Panc1 (cell line): ENCODE measurements around the gene LEFTY2. TPM values are rescaled to one million over a fixed set of nuclear protein-coding genes. Genes with fewer than 3 reads are reported as not detected.
A peak's percentile ranks its signal among the peaks of the same experiment; 100 is the strongest.

Experiments used
- ATAC-seq: fragments of 200-7000 bp; cut with Tn5 transposase; 2 replicates; pipeline ENCODE4 v1.9.1; 2020; ENCODE audit warnings: mild to moderate bottlenecking, moderate library complexity
- BruUV-seq: library from RNA; stranded (reverse); fragments of 400-500 nt; replicated peaks from 2 replicates; lab custom pipeline; 2021; lab: Mats Ljungman, UMichigan
- CTCF ChIA-PET: fragments of 300-600 bp; sonication (Branson Sonifier 250); formaldehyde crosslinking; loops from one replicate; lab custom pipeline; 2022; ENCODE audit warnings: antibody characterized with exemption; lab: Charles Lee
- POLR2A ChIA-PET: fragments of 300-600 bp; sonication (Branson Sonifier 250); formaldehyde crosslinking; loops from one replicate; lab custom pipeline; 2022; ENCODE audit warnings: antibody characterized with exemption; lab: Charles Lee
- DNase-seq: peaks from one replicate; pipeline ENCODE4 v3.0.0-alpha.2; 2010; ENCODE audit warnings: low read depth, low spot score
- H3K27ac ChIP-seq: 2 replicates; pipeline ENCODE4 v1.5.1; 2011; ENCODE audit warnings: mild to moderate bottlenecking, low read length, inconsistent platforms
- H3K27me3 ChIP-seq: fragments of 200-500 bp; sonication (Bioruptor generic); 2 replicates; pipeline ENCODE4 v1.6.0; 2014; ENCODE audit warnings: low read length, inconsistent platforms; ENCODE audit not compliant: control insufficient read depth, insufficient read depth
- H3K36me3 ChIP-seq: fragments of 200-500 bp; sonication (Bioruptor generic); 2 replicates; pipeline ENCODE4 v1.5.1; 2014; ENCODE audit warnings: inconsistent platforms, mild to moderate bottlenecking, low read length, moderate library complexity; ENCODE audit not compliant: control insufficient read depth, insufficient read depth
- H3K4me1 ChIP-seq: 2 replicates; pipeline ENCODE4 v1.5.1; 2011; ENCODE audit warnings: inconsistent platforms, mild to moderate bottlenecking, low read length, moderate library complexity; ENCODE audit not compliant: control insufficient read depth, insufficient read depth
- H3K4me3 ChIP-seq, 2 experiments: 2 replicates each; pipeline ENCODE4 v1.5.1; 2011 to 2012; ENCODE audit warnings: low read depth in 2 of 2, low read length in 2 of 2, mild to moderate bottlenecking in 2 of 2, inconsistent platforms in 1 of 2, moderate library complexity in 1 of 2
- H3K9me3 ChIP-seq: fragments of 200-500 bp; sonication (Bioruptor generic); 2 replicates; pipeline ENCODE4 v1.5.1; 2014; ENCODE audit warnings: low read depth, mild to moderate bottlenecking, inconsistent platforms, low read length, moderate library complexity; ENCODE audit not compliant: control insufficient read depth, insufficient read depth
- POLR2AphosphoS5 ChIP-seq: IDR thresholded peaks from 2 replicates; pipeline ENCODE4 v1.6.1; 2012; ENCODE audit warnings: mild to moderate bottlenecking, low read depth, low read length, moderate library complexity
- SIN3A ChIP-seq: IDR thresholded peaks from 2 replicates; pipeline ENCODE4 v1.6.1; 2012; ENCODE audit warnings: low read depth, mild to moderate bottlenecking, low read length, moderate library complexity, borderline replicate concordance; ENCODE audit not compliant: insufficient read depth
- TCF7L2 ChIP-seq: IDR thresholded peaks from 2 replicates; pipeline ENCODE4 v1.6.1; 2011; ENCODE audit warnings: mild to moderate bottlenecking, low read depth, low read length, inconsistent platforms
- in situ Hi-C: cut with HindIII; loops from 2 replicates; pipeline ENCODE4 v1.10.0; 2016; ENCODE audit warnings: low sequenced_read_pairs, low pct_unique_long_range_greater_than_20kb
- intact Hi-C: fragments of 100-400 bp; cut with micrococcal nuclease; formaldehyde crosslinking; loops from one replicate; pipeline ENCODE4 v1.10.0; 2022; ENCODE audit not compliant: unreplicated experiment
- total RNA-seq: library from RNA; stranded (reverse); gene quantifications from one replicate; pipeline ENCODE4 v1.2.1, GENCODE V29; 2021; ENCODE audit not compliant: unreplicated experiment
- TF ChIP-seq, protein P1 (sequence below), 2 experiments: IDR thresholded peaks; 2 replicates each; pipeline ENCODE4 v1.6.1; 2011 to 2012; ENCODE audit warnings: low read depth in 2 of 2, control low read depth in 1 of 2, low read length in 1 of 2, mild to moderate bottlenecking in 1 of 2, moderate library complexity in 1 of 2; ENCODE audit not compliant: insufficient read depth in 1 of 2
- TF ChIP-seq, protein P2 (sequence below): fragments of 450-650 bp; IDR thresholded peaks from 2 replicates; pipeline ENCODE4 v1.5.1; 2017; ENCODE audit warnings: mild to moderate bottlenecking

The LEFTY2 gene
- total RNA-seq, 1 experiment from 2014 or later: not detected

DNA sequence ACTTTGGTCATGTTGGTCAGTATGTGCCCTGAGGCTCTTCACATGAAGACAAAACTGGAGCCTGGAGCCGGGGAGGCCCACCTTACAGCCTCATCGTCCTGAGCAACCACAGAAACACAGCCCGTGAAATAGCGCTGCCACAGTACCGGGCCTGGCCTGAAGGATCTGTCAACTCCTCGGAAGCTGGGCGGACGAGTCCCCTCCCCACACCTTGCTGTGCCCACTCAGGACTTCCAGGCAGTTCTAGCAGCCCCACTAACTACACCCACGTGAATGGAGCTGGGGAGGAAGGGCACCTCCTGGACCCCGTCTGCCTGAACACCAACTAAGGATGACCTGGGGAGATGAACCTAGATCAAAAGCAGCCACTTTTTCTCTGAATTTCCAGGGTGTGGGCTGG is 33.4 kb upstream of the LEFTY2 start:
- H3K36me3 ChIP-seq: no peaks in the 10 kb centered on the region
- intact Hi-C loops: loop anchor here (10.0 kb wide), 1 partner anchor 60 kb away; no protein-coding TSS in a partner anchor
- in situ Hi-C loops: no loop called here
- CTCF ChIA-PET: no interaction called here
- DNase-seq (no peak), ATAC-seq (no peak)
- no peak overlapping the region for H3K4me3 ChIP-seq
- TF ChIP-seq POLR2AphosphoS5 (no peak), SIN3A (no peak), TCF7L2 (no peak)
- TF ChIP-seq, protein P1, sequence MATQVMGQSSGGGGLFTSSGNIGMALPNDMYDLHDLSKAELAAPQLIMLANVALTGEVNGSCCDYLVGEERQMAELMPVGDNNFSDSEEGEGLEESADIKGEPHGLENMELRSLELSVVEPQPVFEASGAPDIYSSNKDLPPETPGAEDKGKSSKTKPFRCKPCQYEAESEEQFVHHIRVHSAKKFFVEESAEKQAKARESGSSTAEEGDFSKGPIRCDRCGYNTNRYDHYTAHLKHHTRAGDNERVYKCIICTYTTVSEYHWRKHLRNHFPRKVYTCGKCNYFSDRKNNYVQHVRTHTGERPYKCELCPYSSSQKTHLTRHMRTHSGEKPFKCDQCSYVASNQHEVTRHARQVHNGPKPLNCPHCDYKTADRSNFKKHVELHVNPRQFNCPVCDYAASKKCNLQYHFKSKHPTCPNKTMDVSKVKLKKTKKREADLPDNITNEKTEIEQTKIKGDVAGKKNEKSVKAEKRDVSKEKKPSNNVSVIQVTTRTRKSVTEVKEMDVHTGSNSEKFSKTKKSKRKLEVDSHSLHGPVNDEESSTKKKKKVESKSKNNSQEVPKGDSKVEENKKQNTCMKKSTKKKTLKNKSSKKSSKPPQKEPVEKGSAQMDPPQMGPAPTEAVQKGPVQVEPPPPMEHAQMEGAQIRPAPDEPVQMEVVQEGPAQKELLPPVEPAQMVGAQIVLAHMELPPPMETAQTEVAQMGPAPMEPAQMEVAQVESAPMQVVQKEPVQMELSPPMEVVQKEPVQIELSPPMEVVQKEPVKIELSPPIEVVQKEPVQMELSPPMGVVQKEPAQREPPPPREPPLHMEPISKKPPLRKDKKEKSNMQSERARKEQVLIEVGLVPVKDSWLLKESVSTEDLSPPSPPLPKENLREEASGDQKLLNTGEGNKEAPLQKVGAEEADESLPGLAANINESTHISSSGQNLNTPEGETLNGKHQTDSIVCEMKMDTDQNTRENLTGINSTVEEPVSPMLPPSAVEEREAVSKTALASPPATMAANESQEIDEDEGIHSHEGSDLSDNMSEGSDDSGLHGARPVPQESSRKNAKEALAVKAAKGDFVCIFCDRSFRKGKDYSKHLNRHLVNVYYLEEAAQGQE (IDR thresholded peaks at IDR 0.05; ENCODE audit: insufficient read depth in 1 of 2, low read depth in 2 of 2, low read length in 1 of 2): no peak
- TF ChIP-seq, protein P2, sequence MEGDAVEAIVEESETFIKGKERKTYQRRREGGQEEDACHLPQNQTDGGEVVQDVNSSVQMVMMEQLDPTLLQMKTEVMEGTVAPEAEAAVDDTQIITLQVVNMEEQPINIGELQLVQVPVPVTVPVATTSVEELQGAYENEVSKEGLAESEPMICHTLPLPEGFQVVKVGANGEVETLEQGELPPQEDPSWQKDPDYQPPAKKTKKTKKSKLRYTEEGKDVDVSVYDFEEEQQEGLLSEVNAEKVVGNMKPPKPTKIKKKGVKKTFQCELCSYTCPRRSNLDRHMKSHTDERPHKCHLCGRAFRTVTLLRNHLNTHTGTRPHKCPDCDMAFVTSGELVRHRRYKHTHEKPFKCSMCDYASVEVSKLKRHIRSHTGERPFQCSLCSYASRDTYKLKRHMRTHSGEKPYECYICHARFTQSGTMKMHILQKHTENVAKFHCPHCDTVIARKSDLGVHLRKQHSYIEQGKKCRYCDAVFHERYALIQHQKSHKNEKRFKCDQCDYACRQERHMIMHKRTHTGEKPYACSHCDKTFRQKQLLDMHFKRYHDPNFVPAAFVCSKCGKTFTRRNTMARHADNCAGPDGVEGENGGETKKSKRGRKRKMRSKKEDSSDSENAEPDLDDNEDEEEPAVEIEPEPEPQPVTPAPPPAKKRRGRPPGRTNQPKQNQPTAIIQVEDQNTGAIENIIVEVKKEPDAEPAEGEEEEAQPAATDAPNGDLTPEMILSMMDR: no peak
- POLR2A ChIA-PET: no interaction called here
- no peaks in the 10 kb centered on the region for H3K27me3 ChIP-seq
- H3K4me1 ChIP-seq: peaks cover 6% of the 10 kb centered on the region; the same call in 1 of the 2 replicates
- BruUV-seq: no TSS peak
- no peaks in the 10 kb centered on the region for H3K9me3 ChIP-seq
- H3K27ac ChIP-seq: no peak overlapping the region

DNA sequence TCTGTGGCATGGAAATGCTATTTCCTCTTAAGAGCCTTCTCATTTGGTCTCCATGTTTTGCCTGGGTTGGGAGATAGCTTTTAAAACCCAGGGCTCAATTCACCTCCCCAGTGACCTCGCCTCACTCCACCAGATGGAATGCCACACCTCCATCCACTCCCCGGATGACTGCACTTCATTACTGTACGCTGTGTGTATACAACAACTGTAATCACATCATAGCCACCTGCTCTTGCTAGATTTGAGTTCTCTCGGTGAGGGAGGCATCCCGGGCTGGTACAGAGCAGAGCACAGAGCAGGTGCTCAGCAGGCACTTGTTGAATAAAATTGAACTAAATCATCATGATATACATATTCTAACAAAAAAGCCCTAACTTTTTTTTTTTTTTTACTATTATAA is 32.1 kb upstream of the LEFTY2 start:
- CTCF ChIA-PET: interaction anchor here (0.6 kb wide), 1 partner anchor 11 kb away, joined by 3 read pairs; no protein-coding TSS in a partner anchor
- Histone ChIP-seq H3K9me3 (no peaks in the 10 kb centered on the region), H3K36me3 (no peaks in the 10 kb centered on the region), H3K27ac (peak overlapping the region; percentile 14; the same call in 1 of the 2 replicates), H3K4me1 (peaks cover 6% of the 10 kb centered on the region; the same call in 1 of the 2 replicates), H3K27me3 (no peaks in the 10 kb centered on the region), H3K4me3 (no peak overlapping the region)
- POLR2A ChIA-PET: interaction anchor here (0.6 kb wide), 1 partner anchor 202 kb away, joined by 4 read pairs; no protein-coding TSS in a partner anchor
- no peak for DNase-seq
- ATAC-seq: peak; percentile 38; the same call in 1 of the 2 replicates
- BruUV-seq: no TSS peak
- intact Hi-C loops: loop anchor here (10.0 kb wide), 1 partner anchor 58 kb away; no protein-coding TSS in a partner anchor
- in situ Hi-C loops: no loop called here
- TF ChIP-seq, protein P2: no peak
- TF ChIP-seq SIN3A (no peak), TCF7L2 (no peak), POLR2AphosphoS5 (no peak)
- TF ChIP-seq, protein P1 (IDR thresholded peaks at IDR 0.05; ENCODE audit: insufficient read depth in 1 of 2, low read depth in 2 of 2, low read length in 1 of 2): no peak
